DND-41 (cell line): ENCODE measurements around the gene APLF.

Source experiments
- CTCF ChIP-seq: IDR thresholded peaks from 2 replicates; pipeline ENCODE4 v1.5.1; 2012; ENCODE audit warnings: borderline replicate concordance, low read length, moderate library complexity, mild to moderate bottlenecking; ENCODE audit not compliant: poor library complexity, severe bottlenecking; ENCODE audit errors: extremely low read depth
- EZH2 ChIP-seq: IDR thresholded peaks from 3 replicates; pipeline ENCODE4 v1.6.1; 2012; ENCODE audit warnings: borderline replicate concordance, low read depth, mild to moderate bottlenecking, moderate library complexity, low read length, inconsistent platforms; ENCODE audit not compliant: severe bottlenecking

- TF ChIP-seq EZH2 (no peak), CTCF (no peak)
These were observed 5.5 kb downstream of the APLF start for GRCh38 chr2:68472796-68473414.
